Ishikawa (cell line): ENCODE data around the gene TST.

Experiments used
- CEBPB ChIP-seq: IDR thresholded peaks from 2 replicates; pipeline ENCODE4 v1.6.1; 2012
- CREB1 ChIP-seq: IDR thresholded peaks from 2 replicates; pipeline ENCODE4 v1.6.1; 2012; ENCODE audit warnings: low read depth
- EP300 ChIP-seq: IDR thresholded peaks from 2 replicates; pipeline ENCODE4 v1.6.1; 2012; ENCODE audit warnings: borderline replicate concordance
- NFIC ChIP-seq: IDR thresholded peaks from 2 replicates; pipeline ENCODE4 v1.6.1; 2012
- RAD21 ChIP-seq: IDR thresholded peaks from 2 replicates; pipeline ENCODE4 v1.6.1; 2012; ENCODE audit warnings: low read depth
- TAF1 ChIP-seq: IDR thresholded peaks from 2 replicates; pipeline ENCODE4 v1.6.1; 2012; ENCODE audit warnings: low read depth, mild to moderate bottlenecking
- YY1 ChIP-seq: IDR thresholded peaks from 2 replicates; pipeline ENCODE4 v1.6.1; 2012; ENCODE audit warnings: low read depth
- TF ChIP-seq, protein P1 (sequence below): IDR thresholded peaks from 2 replicates; pipeline ENCODE4 v1.6.1; 2012; ENCODE audit warnings: low read depth, mild to moderate bottlenecking

- TF ChIP-seq NFIC (no peak), CREB1 (no peak), EP300 (no peak), TAF1 (no peak), CEBPB (no peak), YY1 (no peak), RAD21 (no peak)
- TF ChIP-seq, protein P1, sequence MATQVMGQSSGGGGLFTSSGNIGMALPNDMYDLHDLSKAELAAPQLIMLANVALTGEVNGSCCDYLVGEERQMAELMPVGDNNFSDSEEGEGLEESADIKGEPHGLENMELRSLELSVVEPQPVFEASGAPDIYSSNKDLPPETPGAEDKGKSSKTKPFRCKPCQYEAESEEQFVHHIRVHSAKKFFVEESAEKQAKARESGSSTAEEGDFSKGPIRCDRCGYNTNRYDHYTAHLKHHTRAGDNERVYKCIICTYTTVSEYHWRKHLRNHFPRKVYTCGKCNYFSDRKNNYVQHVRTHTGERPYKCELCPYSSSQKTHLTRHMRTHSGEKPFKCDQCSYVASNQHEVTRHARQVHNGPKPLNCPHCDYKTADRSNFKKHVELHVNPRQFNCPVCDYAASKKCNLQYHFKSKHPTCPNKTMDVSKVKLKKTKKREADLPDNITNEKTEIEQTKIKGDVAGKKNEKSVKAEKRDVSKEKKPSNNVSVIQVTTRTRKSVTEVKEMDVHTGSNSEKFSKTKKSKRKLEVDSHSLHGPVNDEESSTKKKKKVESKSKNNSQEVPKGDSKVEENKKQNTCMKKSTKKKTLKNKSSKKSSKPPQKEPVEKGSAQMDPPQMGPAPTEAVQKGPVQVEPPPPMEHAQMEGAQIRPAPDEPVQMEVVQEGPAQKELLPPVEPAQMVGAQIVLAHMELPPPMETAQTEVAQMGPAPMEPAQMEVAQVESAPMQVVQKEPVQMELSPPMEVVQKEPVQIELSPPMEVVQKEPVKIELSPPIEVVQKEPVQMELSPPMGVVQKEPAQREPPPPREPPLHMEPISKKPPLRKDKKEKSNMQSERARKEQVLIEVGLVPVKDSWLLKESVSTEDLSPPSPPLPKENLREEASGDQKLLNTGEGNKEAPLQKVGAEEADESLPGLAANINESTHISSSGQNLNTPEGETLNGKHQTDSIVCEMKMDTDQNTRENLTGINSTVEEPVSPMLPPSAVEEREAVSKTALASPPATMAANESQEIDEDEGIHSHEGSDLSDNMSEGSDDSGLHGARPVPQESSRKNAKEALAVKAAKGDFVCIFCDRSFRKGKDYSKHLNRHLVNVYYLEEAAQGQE: no peak
Measured at GRCh38 chr22:36966851-36967540, 52.3 kb downstream of the TST start.
